GM18505 (cell line): ENCODE measurements around the gene LSM10.

ENCODE experiments used
- ATAC-seq: cut with Tn5 transposase; IDR thresholded peaks from one replicate; pipeline ENCODE4 v1.9.1; 2021; ENCODE audit not compliant: unreplicated experiment
- POLR2A ChIP-seq: IDR thresholded peaks from 4 replicates; pipeline ENCODE4 v1.6.1; 2011; ENCODE audit warnings: borderline replicate concordance; ENCODE audit not compliant: insufficient read depth, insufficient read length; ENCODE audit errors: extremely low read depth

Gene LSM10

GRCh38 chr1:36420836-36421317 is 23.2 kb upstream of the LSM10 start:
- TF ChIP-seq POLR2A: no peak

GRCh38 chr1:36420409-36420808 is 22.7 kb upstream of the LSM10 start:
- ATAC-seq: no peak
- TF ChIP-seq POLR2A: no peak

More at GRCh38 chr1:36420836-36421317, 23.2 kb upstream of the LSM10 start:
- ATAC-seq: peak; percentile 64

- no peak for ATAC-seq
- no peak for TF ChIP-seq POLR2A
These were observed 21.9 kb upstream of the LSM10 start for GRCh38 chr1:36419569-36419968.

GRCh38 chr1:36419140-36419539 is 21.4 kb upstream of the LSM10 start:
- no peak for ATAC-seq
- TF ChIP-seq POLR2A: no peak

GRCh38 chr1:36417931-36418330 is 20.2 kb upstream of the LSM10 start:
- no peak for ATAC-seq
- no peak for TF ChIP-seq POLR2A

GRCh38 chr1:36415661-36416326 is 18.1 kb upstream of the LSM10 start:
- no peak for TF ChIP-seq POLR2A
- ATAC-seq: no peak

GRCh38 chr1:36414384-36414783 is 16.7 kb upstream of the LSM10 start:
- TF ChIP-seq POLR2A: no peak
- no peak for ATAC-seq

GRCh38 chr1:36411674-36412648 is 14.3 kb upstream of the LSM10 start:
- no peak for TF ChIP-seq POLR2A
- ATAC-seq: no peak

- ATAC-seq: no peak
- TF ChIP-seq POLR2A: no peak
These were observed 10.8 kb upstream of the LSM10 start for GRCh38 chr1:36408479-36408878.

- no peak for TF ChIP-seq POLR2A
- ATAC-seq: no peak
These were observed 8.7 kb upstream of the LSM10 start for GRCh38 chr1:36406440-36406839.

GRCh38 chr1:36402504-36402890 is 4.8 kb upstream of the LSM10 start:
- no peak for ATAC-seq
- TF ChIP-seq POLR2A: no peak

- no peak for TF ChIP-seq POLR2A
- ATAC-seq: no peak
These were observed 4.1 kb upstream of the LSM10 start for GRCh38 chr1:36401602-36402503.
